ENCODE measurements around the gene CD36. TPM values are rescaled to one million over a fixed set of nuclear protein-coding genes. Genes with fewer than 3 reads are reported as not detected.

Gene CD36
- total RNA-seq, 1 experiment from 2014 or later: 0.28 TPM

DNA sequence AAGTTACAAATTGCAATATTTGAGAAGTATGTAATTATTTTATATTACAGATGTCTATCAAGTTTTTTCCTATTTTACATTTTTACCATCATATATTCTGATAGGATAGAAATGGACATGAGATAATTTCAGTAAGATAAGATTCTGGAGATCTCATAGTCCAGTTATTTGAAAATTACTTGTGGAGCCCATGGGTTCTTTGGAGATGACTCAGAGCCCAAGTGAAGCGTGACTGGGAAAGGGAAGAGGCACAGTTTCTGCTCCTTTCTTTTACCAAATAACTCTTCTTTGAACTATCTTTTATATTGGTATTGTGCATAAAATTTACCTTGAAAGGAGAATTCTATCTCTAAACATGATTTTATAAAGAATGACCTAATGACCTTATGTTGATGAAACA, 2.4 kb downstream of the CD36 start:
- Histone ChIP-seq H3K4ac (ENCODE audit: low read depth, low read length) (no peak overlapping the region), H4K20me1 (ENCODE audit: control insufficient read depth, insufficient read depth, insufficient read length) (no peaks in the 10 kb centered on the region), H3K9ac (ENCODE audit: extremely low read depth, insufficient read length, low read length) (no peak overlapping the region), H3K18ac (ENCODE audit: insufficient read length, low read depth, low read length) (no peak overlapping the region), H2AK5ac (ENCODE audit: insufficient read length, low read length) (no peak overlapping the region), H2BK12ac (ENCODE audit: insufficient read length, low read depth, low read length) (no peak overlapping the region), H3K23me2 (ENCODE audit: insufficient read length, low read depth, low read length, poor library complexity, severe bottlenecking) (no peaks in the 10 kb centered on the region), H4K91ac (ENCODE audit: insufficient read length, low read depth, low read length) (no peak overlapping the region), H2BK15ac (ENCODE audit: low read depth, low read length) (no peak overlapping the region), H4K8ac (replicated peaks; ENCODE audit: insufficient read length, low read depth, low read length) (no peak overlapping the region), H3K4me2 (ENCODE audit: insufficient read depth, insufficient read length, low read length) (no peak overlapping the region), H2BK20ac (ENCODE audit: low read depth, low read length, poor library complexity, severe bottlenecking) (no peak overlapping the region), H2BK120ac (ENCODE audit: low read depth, low read length, poor library complexity, severe bottlenecking) (no peak overlapping the region), H3K9me3 (ENCODE audit: control insufficient read depth, low read depth, low read length) (no peaks in the 10 kb centered on the region), H3K14ac (ENCODE audit: insufficient read depth, low read length) (no peak overlapping the region), H2AFZ (ENCODE audit: low read length) (no peak overlapping the region), H3K79me1 (ENCODE audit: insufficient read depth, low read depth, low read length, poor library complexity, severe bottlenecking) (no peaks in the 10 kb centered on the region), H3K56ac (ENCODE audit: insufficient read length, low read depth, low read length) (no peak overlapping the region), H3K79me2 (ENCODE audit: insufficient read depth, low read length) (no peaks in the 10 kb centered on the region), H3K23ac (ENCODE audit: insufficient read length, low read depth, low read length) (no peak overlapping the region), H3K27me3 (ENCODE audit: insufficient read depth, low read length) (no peaks in the 10 kb centered on the region), H4K5ac (ENCODE audit: insufficient read length, low read depth, low read length) (no peak overlapping the region), H3K4me1 (ENCODE audit: insufficient read depth, low read length) (no peaks in the 10 kb centered on the region), H3T11ph (ENCODE audit: low read length) (no peak overlapping the region), H2BK5ac (ENCODE audit: insufficient read length, low read length) (no peak overlapping the region), H3K27ac (ENCODE audit: insufficient read length, low read depth, low read length) (no peak overlapping the region)
- H3K36me3 Mint-ChIP-seq (ENCODE audit: insufficient read depth in 1 of 3, low read depth in 3 of 3): no peaks in the 10 kb centered on the region
- DNase-seq: no peak
- 0 out of 4 replicates have a peak, but pooled peaks cover 0 to 4% of the 10 kb centered on the region in 2 experiments for H3K4me1 Mint-ChIP-seq
- no CpG with 5 or more reads among the region's 1 CpG for WGBS (ENCODE audit: extremely low coverage, insufficient read length, low lambda C conversion rate)
- H3K4me3 Mint-ChIP-seq: no peak overlapping the region
- H3K27ac Mint-ChIP-seq: no peak overlapping the region
- no peaks in the 10 kb centered on the region for H3K9me3 Mint-ChIP-seq
- TF ChIP-seq, protein P1, sequence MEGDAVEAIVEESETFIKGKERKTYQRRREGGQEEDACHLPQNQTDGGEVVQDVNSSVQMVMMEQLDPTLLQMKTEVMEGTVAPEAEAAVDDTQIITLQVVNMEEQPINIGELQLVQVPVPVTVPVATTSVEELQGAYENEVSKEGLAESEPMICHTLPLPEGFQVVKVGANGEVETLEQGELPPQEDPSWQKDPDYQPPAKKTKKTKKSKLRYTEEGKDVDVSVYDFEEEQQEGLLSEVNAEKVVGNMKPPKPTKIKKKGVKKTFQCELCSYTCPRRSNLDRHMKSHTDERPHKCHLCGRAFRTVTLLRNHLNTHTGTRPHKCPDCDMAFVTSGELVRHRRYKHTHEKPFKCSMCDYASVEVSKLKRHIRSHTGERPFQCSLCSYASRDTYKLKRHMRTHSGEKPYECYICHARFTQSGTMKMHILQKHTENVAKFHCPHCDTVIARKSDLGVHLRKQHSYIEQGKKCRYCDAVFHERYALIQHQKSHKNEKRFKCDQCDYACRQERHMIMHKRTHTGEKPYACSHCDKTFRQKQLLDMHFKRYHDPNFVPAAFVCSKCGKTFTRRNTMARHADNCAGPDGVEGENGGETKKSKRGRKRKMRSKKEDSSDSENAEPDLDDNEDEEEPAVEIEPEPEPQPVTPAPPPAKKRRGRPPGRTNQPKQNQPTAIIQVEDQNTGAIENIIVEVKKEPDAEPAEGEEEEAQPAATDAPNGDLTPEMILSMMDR (conservative IDR thresholded peaks at IDR 0.05): no peak
- H3K27me3 Mint-ChIP-seq (ENCODE audit: low read depth): no peaks in the 10 kb centered on the region

All from H9 (cell line).